SK-N-MC (cell line): ENCODE results near the gene SCMH1.

Experiments used
- EZH2 ChIP-seq: fragments of 200-600 bp; sonication (generic); IDR thresholded peaks from one replicate; pipeline ENCODE4 v1.6.1; 2017; ENCODE audit warnings: antibody characterized with exemption
- FOXP2 ChIP-seq: optimal IDR thresholded peaks from 2 replicates; pipeline ENCODE3; 2011; ENCODE audit warnings: mild to moderate bottlenecking, moderate library complexity; ENCODE audit not compliant: insufficient read depth; ENCODE audit errors: extremely low read length, control extremely low read depth
- POLR2AphosphoS5 ChIP-seq: IDR thresholded peaks from 2 replicates; pipeline ENCODE4 v1.6.1; 2012; ENCODE audit warnings: mild to moderate bottlenecking, low read depth, low read length, borderline replicate concordance

DNA sequence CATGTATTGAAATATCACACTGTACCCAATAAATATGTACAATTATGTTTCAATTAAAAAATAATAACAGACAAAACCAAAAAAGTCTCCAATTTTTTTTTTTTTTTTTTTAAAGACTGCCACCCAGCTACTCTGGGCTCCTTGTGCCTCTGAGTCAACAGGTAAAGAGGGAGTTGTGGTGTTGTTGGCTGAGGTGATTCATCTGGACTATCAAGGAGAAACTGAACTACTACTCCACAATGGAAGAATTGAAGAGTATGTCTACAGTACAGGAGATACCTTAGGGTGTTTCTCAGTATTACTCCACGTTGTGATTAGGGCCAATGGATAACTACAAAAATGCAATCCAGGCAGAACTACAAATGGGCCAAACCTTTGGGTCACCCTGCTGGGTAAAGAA, 67.9 kb downstream of the SCMH1 start:
- TF ChIP-seq EZH2 (no peak), POLR2AphosphoS5 (no peak), FOXP2 (no peak)
